OCI-LY3 (cell line): ENCODE data around the gene CREB3L2.

Experiments used
- EZH2phosphoT487 ChIP-seq: fragments of 200-600 bp; shearing (Covaris generic); IDR thresholded peaks from 2 replicates; pipeline ENCODE4 v1.6.1; 2018; ENCODE audit warnings: antibody characterized with exemption, mixed run types, low read depth
- TF ChIP-seq, protein P1 (sequence below): fragments of 200-600, 300-600 bp; sonication (generic); IDR thresholded peaks from 2 replicates; pipeline ENCODE4 v1.5.1; 2014; ENCODE audit warnings: antibody characterized with exemption, low read length, low read depth

DNA sequence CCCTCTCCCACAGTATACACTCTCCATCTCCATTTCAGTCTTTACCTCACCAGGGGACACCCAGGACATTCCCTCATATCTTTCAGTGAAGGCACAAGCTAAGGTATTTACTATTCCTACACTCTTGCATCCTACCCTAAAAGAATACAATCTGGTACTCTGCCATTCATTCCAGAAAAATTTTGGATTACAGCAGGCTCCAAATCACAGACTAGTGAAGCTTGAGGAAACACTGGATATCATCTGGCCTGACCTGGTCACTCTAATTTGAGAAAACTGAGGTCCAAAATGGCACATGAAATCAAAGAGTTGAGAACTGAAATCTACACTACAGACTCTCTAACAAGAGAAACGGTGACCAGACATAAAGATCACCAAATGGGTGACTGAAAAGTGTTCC lies 61.7 kb downstream of the CREB3L2 start:
- TF ChIP-seq, protein P1, sequence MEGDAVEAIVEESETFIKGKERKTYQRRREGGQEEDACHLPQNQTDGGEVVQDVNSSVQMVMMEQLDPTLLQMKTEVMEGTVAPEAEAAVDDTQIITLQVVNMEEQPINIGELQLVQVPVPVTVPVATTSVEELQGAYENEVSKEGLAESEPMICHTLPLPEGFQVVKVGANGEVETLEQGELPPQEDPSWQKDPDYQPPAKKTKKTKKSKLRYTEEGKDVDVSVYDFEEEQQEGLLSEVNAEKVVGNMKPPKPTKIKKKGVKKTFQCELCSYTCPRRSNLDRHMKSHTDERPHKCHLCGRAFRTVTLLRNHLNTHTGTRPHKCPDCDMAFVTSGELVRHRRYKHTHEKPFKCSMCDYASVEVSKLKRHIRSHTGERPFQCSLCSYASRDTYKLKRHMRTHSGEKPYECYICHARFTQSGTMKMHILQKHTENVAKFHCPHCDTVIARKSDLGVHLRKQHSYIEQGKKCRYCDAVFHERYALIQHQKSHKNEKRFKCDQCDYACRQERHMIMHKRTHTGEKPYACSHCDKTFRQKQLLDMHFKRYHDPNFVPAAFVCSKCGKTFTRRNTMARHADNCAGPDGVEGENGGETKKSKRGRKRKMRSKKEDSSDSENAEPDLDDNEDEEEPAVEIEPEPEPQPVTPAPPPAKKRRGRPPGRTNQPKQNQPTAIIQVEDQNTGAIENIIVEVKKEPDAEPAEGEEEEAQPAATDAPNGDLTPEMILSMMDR: no peak
- no peak for TF ChIP-seq EZH2phosphoT487
